Jurkat, Clone E6-1 (cell line): ENCODE measurements around the gene PLA2G4B.

Experiments
- DNase-seq: peaks from one replicate; pipeline ENCODE4 v3.0.0-alpha.2; 2011; ENCODE audit warnings: low read depth, low spot score
- H3K4me3 ChIP-seq: 2 replicates; pipeline ENCODE4 v1.5.1; 2011; ENCODE audit warnings: mild to moderate bottlenecking, low read length, control low read depth, moderate library complexity

PLA2G4B gene

GRCh38 chr15:41893422-41894250 is 55.0 kb downstream of the PLA2G4B start, which contains the start of gene SPTBN5:
Gene SPTBN5 (minus strand): TSS chr15:41894053. CDS start chr15:41893497, 556 bp downstream.
- no peak for DNase-seq
- H3K4me3 ChIP-seq: no peak within 1 kb of the TSS

- no peak for DNase-seq
- H3K4me3 ChIP-seq: no peak overlapping the region
Measured at GRCh38 chr15:41894251-41894790, 55.7 kb downstream of the PLA2G4B start.

- H3K4me3 ChIP-seq: no peak overlapping the region
- peak; percentile 12 for DNase-seq
Measured at GRCh38 chr15:41894791-41895463, 56.3 kb downstream of the PLA2G4B start.

- no peak overlapping the region for H3K4me3 ChIP-seq
- no peak for DNase-seq
Measured at GRCh38 chr15:41895491-41895890, 56.8 kb downstream of the PLA2G4B start.

GRCh38 chr15:41895957-41896356 is 57.3 kb downstream of the PLA2G4B start:
- no peak for DNase-seq

GRCh38 chr15:41896566-41896965 is 57.9 kb downstream of the PLA2G4B start:
- no peak for DNase-seq
- H3K4me3 ChIP-seq: no peak overlapping the region

More at GRCh38 chr15:41895957-41896356, 57.3 kb downstream of the PLA2G4B start:
- no peak overlapping the region for H3K4me3 ChIP-seq

- no peak overlapping the region for H3K4me3 ChIP-seq
- DNase-seq: no peak
Measured at GRCh38 chr15:41897363-41897799, 58.7 kb downstream of the PLA2G4B start.
